IPS-18a (cell line): ENCODE data around the gene ZDHHC11.
"Not testable (repeated sequence)": the region's sequence is repeated elsewhere in the genome, so short reads cannot be mapped to it uniquely, and the experiment has no call there.

Experiments
- H3K27ac ChIP-seq: one replicate; pipeline ENCODE4 v1.5.1; 2013; ENCODE audit warnings: low read length
- H3K27me3 ChIP-seq: one replicate; pipeline ENCODE4 v1.6.1; 2013; ENCODE audit warnings: mild to moderate bottlenecking, low read length; ENCODE audit not compliant: control insufficient read depth, insufficient read depth
- H3K36me3 ChIP-seq: one replicate; pipeline ENCODE4 v1.6.1; 2013; ENCODE audit warnings: low read depth, low read length; ENCODE audit not compliant: control insufficient read depth
- H3K4me1 ChIP-seq: one replicate; pipeline ENCODE4 v1.6.1; 2013; ENCODE audit warnings: low read depth, low read length; ENCODE audit not compliant: control insufficient read depth
- H3K4me3 ChIP-seq: one replicate; pipeline ENCODE4 v1.5.1; 2013; ENCODE audit warnings: low read length
- H3K9ac ChIP-seq: one replicate; pipeline ENCODE4 v1.6.1; 2013; ENCODE audit warnings: mild to moderate bottlenecking, low read length, moderate library complexity
- H3K9me3 ChIP-seq: one replicate; pipeline ENCODE4 v1.6.1; 2013; ENCODE audit warnings: low read depth, low read length; ENCODE audit not compliant: control insufficient read depth

Gene ZDHHC11

GRCh38 chr5:765948-766631 lies 84.7 kb downstream of the ZDHHC11 start:
- no peaks in the 10 kb centered on the region for H3K4me1 ChIP-seq
- H3K27me3 ChIP-seq = no peaks in the 10 kb centered on the region
- no peak overlapping the region for H3K9ac ChIP-seq
- H3K4me3 ChIP-seq = no peak overlapping the region
- no peaks in the 10 kb centered on the region for H3K9me3 ChIP-seq
- no peak overlapping the region for H3K27ac ChIP-seq
- no peaks in the 10 kb centered on the region for H3K36me3 ChIP-seq

GRCh38 chr5:763998-764781 lies 86.6 kb downstream of the ZDHHC11 start:
- Histone ChIP-seq H3K4me1 (no peaks in the 10 kb centered on the region), H3K9ac (no peak overlapping the region), H3K9me3 (no peaks in the 10 kb centered on the region), H3K36me3 (no peaks in the 10 kb centered on the region), H3K27ac (no peak overlapping the region), H3K27me3 (no peaks in the 10 kb centered on the region), H3K4me3 (no peak overlapping the region)

GRCh38 chr5:763397-763796 lies 87.4 kb downstream of the ZDHHC11 start:
- Histone ChIP-seq H3K27me3 (no peaks in the 10 kb centered on the region), H3K9ac (no peak overlapping the region), H3K27ac (no peak overlapping the region), H3K4me1 (no peaks in the 10 kb centered on the region), H3K36me3 (no peaks in the 10 kb centered on the region), H3K4me3 (no peak overlapping the region), H3K9me3 (no peaks in the 10 kb centered on the region)

- H3K4me1 ChIP-seq, H3K36me3 ChIP-seq, H3K4me3 ChIP-seq, H3K27ac ChIP-seq, H3K27me3 ChIP-seq, H3K9ac ChIP-seq, H3K9me3 ChIP-seq: not testable (repeated sequence)
Measured at GRCh38 chr5:762996-763395, 87.8 kb downstream of the ZDHHC11 start.

GRCh38 chr5:761854-762710 lies 88.7 kb downstream of the ZDHHC11 start:
- no peak overlapping the region for H3K4me3 ChIP-seq
- H3K36me3 ChIP-seq = no peaks in the 10 kb centered on the region
- H3K27ac ChIP-seq = no peak overlapping the region
- no peaks in the 10 kb centered on the region for H3K9me3 ChIP-seq
- no peak overlapping the region for H3K9ac ChIP-seq
- no peaks in the 10 kb centered on the region for H3K27me3 ChIP-seq
- no peaks in the 10 kb centered on the region for H3K4me1 ChIP-seq

- H3K9me3 ChIP-seq = no peaks in the 10 kb centered on the region
- no peaks in the 10 kb centered on the region for H3K4me1 ChIP-seq
- H3K4me3 ChIP-seq = no peak overlapping the region
- H3K27me3 ChIP-seq = no peaks in the 10 kb centered on the region
- no peak overlapping the region for H3K9ac ChIP-seq
- H3K36me3 ChIP-seq = no peaks in the 10 kb centered on the region
- H3K27ac ChIP-seq = no peak overlapping the region
Measured at GRCh38 chr5:761059-761771, 89.6 kb downstream of the ZDHHC11 start.

GRCh38 chr5:760363-761058 lies 90.3 kb downstream of the ZDHHC11 start:
- H3K36me3 ChIP-seq = no peaks in the 10 kb centered on the region
- no peak overlapping the region for H3K9ac ChIP-seq
- H3K27ac ChIP-seq = no peak overlapping the region
- H3K4me1 ChIP-seq = no peaks in the 10 kb centered on the region
- no peak overlapping the region for H3K4me3 ChIP-seq
- H3K9me3 ChIP-seq = no peaks in the 10 kb centered on the region
- H3K27me3 ChIP-seq = no peaks in the 10 kb centered on the region

GRCh38 chr5:759781-760362 lies 90.9 kb downstream of the ZDHHC11 start:
- Histone ChIP-seq H3K9me3 (no peaks in the 10 kb centered on the region), H3K9ac (no peak overlapping the region), H3K27me3 (no peaks in the 10 kb centered on the region), H3K4me1 (no peaks in the 10 kb centered on the region), H3K36me3 (no peaks in the 10 kb centered on the region), H3K4me3 (no peak overlapping the region), H3K27ac (no peak overlapping the region)

- H3K27me3 ChIP-seq = no peaks in the 10 kb centered on the region
- H3K27ac ChIP-seq = no peak overlapping the region
- H3K4me1 ChIP-seq = no peaks in the 10 kb centered on the region
- H3K4me3 ChIP-seq = no peak overlapping the region
- H3K9me3 ChIP-seq = no peaks in the 10 kb centered on the region
- no peak overlapping the region for H3K9ac ChIP-seq
- no peaks in the 10 kb centered on the region for H3K36me3 ChIP-seq
Measured at GRCh38 chr5:759111-759751, 91.6 kb downstream of the ZDHHC11 start.

GRCh38 chr5:758698-759053 lies 92.1 kb downstream of the ZDHHC11 start:
- Histone ChIP-seq H3K36me3 (no peaks in the 10 kb centered on the region), H3K4me3 (no peak overlapping the region), H3K9me3 (no peaks in the 10 kb centered on the region), H3K27me3 (no peaks in the 10 kb centered on the region), H3K27ac (no peak overlapping the region), H3K4me1 (no peaks in the 10 kb centered on the region), H3K9ac (no peak overlapping the region)
